ENCODE measurements around the gene RAP1A.

DNA sequence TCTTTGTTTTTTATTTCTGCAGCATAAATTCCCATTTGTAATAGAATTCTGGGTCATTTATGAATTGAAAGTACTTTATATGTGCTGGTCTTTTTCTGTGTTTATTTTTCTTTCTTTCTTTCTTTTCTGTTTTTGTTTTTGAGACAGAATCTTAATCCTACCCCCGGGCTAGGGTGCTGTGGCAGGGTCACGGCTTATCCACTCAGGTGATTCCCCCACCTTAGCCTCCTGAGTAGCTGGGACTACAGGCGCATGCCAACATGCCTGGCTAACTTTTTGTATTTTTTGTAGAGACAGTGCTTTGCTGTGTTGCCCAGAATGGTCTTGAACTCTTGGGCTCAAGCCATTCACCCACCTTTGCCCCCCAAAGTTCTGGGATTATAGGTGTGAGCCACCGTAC lies 18.7 kb downstream of the RAP1A start:
- TF ChIP-seq, protein P1, sequence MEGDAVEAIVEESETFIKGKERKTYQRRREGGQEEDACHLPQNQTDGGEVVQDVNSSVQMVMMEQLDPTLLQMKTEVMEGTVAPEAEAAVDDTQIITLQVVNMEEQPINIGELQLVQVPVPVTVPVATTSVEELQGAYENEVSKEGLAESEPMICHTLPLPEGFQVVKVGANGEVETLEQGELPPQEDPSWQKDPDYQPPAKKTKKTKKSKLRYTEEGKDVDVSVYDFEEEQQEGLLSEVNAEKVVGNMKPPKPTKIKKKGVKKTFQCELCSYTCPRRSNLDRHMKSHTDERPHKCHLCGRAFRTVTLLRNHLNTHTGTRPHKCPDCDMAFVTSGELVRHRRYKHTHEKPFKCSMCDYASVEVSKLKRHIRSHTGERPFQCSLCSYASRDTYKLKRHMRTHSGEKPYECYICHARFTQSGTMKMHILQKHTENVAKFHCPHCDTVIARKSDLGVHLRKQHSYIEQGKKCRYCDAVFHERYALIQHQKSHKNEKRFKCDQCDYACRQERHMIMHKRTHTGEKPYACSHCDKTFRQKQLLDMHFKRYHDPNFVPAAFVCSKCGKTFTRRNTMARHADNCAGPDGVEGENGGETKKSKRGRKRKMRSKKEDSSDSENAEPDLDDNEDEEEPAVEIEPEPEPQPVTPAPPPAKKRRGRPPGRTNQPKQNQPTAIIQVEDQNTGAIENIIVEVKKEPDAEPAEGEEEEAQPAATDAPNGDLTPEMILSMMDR (IDR thresholded peaks at IDR 0.05): no peak
- no peak for TF ChIP-seq POLR2AphosphoS5 (IDR thresholded peaks at IDR 0.05; ENCODE audit: low read depth, low read length)
- TF ChIP-seq, protein P2, sequence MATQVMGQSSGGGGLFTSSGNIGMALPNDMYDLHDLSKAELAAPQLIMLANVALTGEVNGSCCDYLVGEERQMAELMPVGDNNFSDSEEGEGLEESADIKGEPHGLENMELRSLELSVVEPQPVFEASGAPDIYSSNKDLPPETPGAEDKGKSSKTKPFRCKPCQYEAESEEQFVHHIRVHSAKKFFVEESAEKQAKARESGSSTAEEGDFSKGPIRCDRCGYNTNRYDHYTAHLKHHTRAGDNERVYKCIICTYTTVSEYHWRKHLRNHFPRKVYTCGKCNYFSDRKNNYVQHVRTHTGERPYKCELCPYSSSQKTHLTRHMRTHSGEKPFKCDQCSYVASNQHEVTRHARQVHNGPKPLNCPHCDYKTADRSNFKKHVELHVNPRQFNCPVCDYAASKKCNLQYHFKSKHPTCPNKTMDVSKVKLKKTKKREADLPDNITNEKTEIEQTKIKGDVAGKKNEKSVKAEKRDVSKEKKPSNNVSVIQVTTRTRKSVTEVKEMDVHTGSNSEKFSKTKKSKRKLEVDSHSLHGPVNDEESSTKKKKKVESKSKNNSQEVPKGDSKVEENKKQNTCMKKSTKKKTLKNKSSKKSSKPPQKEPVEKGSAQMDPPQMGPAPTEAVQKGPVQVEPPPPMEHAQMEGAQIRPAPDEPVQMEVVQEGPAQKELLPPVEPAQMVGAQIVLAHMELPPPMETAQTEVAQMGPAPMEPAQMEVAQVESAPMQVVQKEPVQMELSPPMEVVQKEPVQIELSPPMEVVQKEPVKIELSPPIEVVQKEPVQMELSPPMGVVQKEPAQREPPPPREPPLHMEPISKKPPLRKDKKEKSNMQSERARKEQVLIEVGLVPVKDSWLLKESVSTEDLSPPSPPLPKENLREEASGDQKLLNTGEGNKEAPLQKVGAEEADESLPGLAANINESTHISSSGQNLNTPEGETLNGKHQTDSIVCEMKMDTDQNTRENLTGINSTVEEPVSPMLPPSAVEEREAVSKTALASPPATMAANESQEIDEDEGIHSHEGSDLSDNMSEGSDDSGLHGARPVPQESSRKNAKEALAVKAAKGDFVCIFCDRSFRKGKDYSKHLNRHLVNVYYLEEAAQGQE (IDR thresholded peaks at IDR 0.05; ENCODE audit: insufficient read depth in 1 of 2, low read depth in 2 of 2, low read length in 1 of 2): no peak
- no peak for TF ChIP-seq SIN3A (IDR thresholded peaks at IDR 0.05; ENCODE audit: borderline replicate concordance, insufficient read depth, low read depth, low read length)
